Common myeloid progenitor, CD34-positive (primary cell): ENCODE data around the gene CYTH1.

ENCODE experiments used
- CTCF ChIA-PET: fragments of 350-600 bp; sonication (Branson Sonifier 250); formaldehyde crosslinking; loops from one replicate; lab custom pipeline; 2021; ENCODE audit warnings: antibody characterized with exemption; lab: Charles Lee
- POLR2A ChIA-PET: fragments of 350-600 bp; sonication (Branson Sonifier 250); formaldehyde crosslinking; loops from one replicate; lab custom pipeline; 2021; ENCODE audit warnings: antibody characterized with exemption; lab: Charles Lee
- DNase-seq, 3 donors: peaks; one replicate each; pipeline versions ENCODE4 v3.0.0 to v3.0.0-alpha.2; 2013
- H3K27ac ChIP-seq, 2 experiments: 1 replicate in 1 of 2; 2 replicates in 1 of 2; pipeline ENCODE4 v1.7.0; 2013; ENCODE audit warnings: inconsistent platforms in 2 of 2, low read length in 2 of 2, mild to moderate bottlenecking in 2 of 2, low read depth in 1 of 2, moderate library complexity in 1 of 2; ENCODE audit not compliant: severe bottlenecking in 2 of 2, insufficient read depth in 1 of 2, poor library complexity in 1 of 2
- H3K27me3 ChIP-seq, 5 experiments: replicated peaks in 2 of 5; 1 replicate in 3 of 5; 2 replicates in 2 of 5; pipeline versions ENCODE4 v1.6.1 to v1.7.0; 2013; ENCODE audit warnings: low read length in 4 of 5, mild to moderate bottlenecking in 2 of 5, moderate library complexity in 2 of 5, inconsistent platforms in 1 of 5; ENCODE audit not compliant: insufficient read depth in 5 of 5, control insufficient read depth in 4 of 5
- H3K36me3 ChIP-seq, 4 experiments: 1 replicate in 2 of 4; 2 replicates in 2 of 4; pipeline versions ENCODE4 v1.6.1 to v1.7.0; 2013; ENCODE audit warnings: low read length in 3 of 4, control low read depth in 1 of 4, mild to moderate bottlenecking in 1 of 4; ENCODE audit not compliant: control insufficient read depth in 4 of 4, insufficient read depth in 4 of 4
- H3K4me1 ChIP-seq, 4 experiments: 1 replicate in 3 of 4; 2 replicates in 1 of 4; pipeline versions ENCODE4 v1.6.1 to v1.7.1; 2013; ENCODE audit warnings: low read length in 3 of 4, mild to moderate bottlenecking in 3 of 4, control low read depth in 1 of 4, inconsistent platforms in 1 of 4, moderate library complexity in 1 of 4; ENCODE audit not compliant: control insufficient read depth in 4 of 4, insufficient read depth in 4 of 4; ENCODE audit errors: control extremely low read depth in 1 of 4
- H3K4me3 ChIP-seq, 7 experiments: 1 replicate in 4 of 7; 2 replicates in 3 of 7; pipeline versions ENCODE4 v1.5.1 to v1.7.0; 2013; ENCODE audit warnings: mild to moderate bottlenecking in 7 of 7, low read length in 6 of 7, moderate library complexity in 6 of 7, inconsistent platforms in 2 of 7, low read depth in 2 of 7, control low read depth in 1 of 7; ENCODE audit not compliant: insufficient read depth in 4 of 7, control insufficient read depth in 1 of 7; ENCODE audit errors: extremely low read depth in 1 of 7
- H3K9me3 ChIP-seq, 5 experiments: 1 replicate in 4 of 5; 2 replicates in 1 of 5; pipeline versions ENCODE4 v1.6.1 to v1.7.1; 2013; ENCODE audit warnings: low read length in 4 of 5, mild to moderate bottlenecking in 2 of 5, inconsistent platforms in 1 of 5, low read depth in 1 of 5, moderate library complexity in 1 of 5; ENCODE audit not compliant: control insufficient read depth in 4 of 5, insufficient read depth in 2 of 5; ENCODE audit errors: control extremely low read depth in 1 of 5
- WGBS: methylation state at CpG from one replicate; pipeline ENCODE4 v1.1.5; 2013; ENCODE audit not compliant: insufficient coverage; 5-methylcytosine and 5-hydroxymethylcytosine counted together

Gene CYTH1

GRCh38 chr17:78819402-78819801 is 37.3 kb upstream of the CYTH1 start:
- CTCF ChIA-PET = interaction anchor here (1.2 to 2.5 kb wide), 8 partner anchors 11 to 322 kb away, joined by 3 to 14 read pairs (median 4); partner anchors contain the start of gene USP36
- 76% methylated on average over 7 of the region's 8 CpGs for WGBS

GRCh38 chr17:78818932-78819331 is 36.9 kb upstream of the CYTH1 start:
- ChIA-PET POLR2A (interaction anchor here (0.9 to 1.4 kb wide), 2 partner anchors 10 to 44 kb away, joined by 5 to 6 read pairs; no protein-coding TSS in a partner anchor), CTCF (interaction anchor here (1.2 to 2.5 kb wide), 8 partner anchors 11 to 322 kb away, joined by 3 to 14 read pairs (median 4); partner anchors contain the start of gene USP36)
- peaks cover 8 to 82% (median 59%) of the 10 kb centered on the region in 4 experiments for H3K36me3 ChIP-seq
- WGBS = 5% methylated on average over 4 of the region's 6 CpGs
- peak overlapping the region; percentile 55 to 79 for H3K27ac ChIP-seq
- H3K9me3 ChIP-seq = no peaks in the 10 kb centered on the region
- peak; percentile 92 to 96 (median 94) for DNase-seq
- no peaks in the 10 kb centered on the region for H3K27me3 ChIP-seq
- peak overlapping the region in 2 of 7 experiments; percentile 47 to 55 for H3K4me3 ChIP-seq
- H3K4me1 ChIP-seq = peaks cover 19 to 41% (median 33%) of the 10 kb centered on the region in 4 experiments

More at GRCh38 chr17:78819402-78819801, 37.3 kb upstream of the CYTH1 start:
- Histone ChIP-seq H3K36me3 (peaks cover 9 to 82% (median 58%) of the 10 kb centered on the region in 4 experiments), H3K9me3 (no peaks in the 10 kb centered on the region), H3K4me1 (peaks cover 19 to 41% (median 33%) of the 10 kb centered on the region in 4 experiments), H3K4me3 (peak overlapping the region in 1 of 7 experiments; percentile 55), H3K27me3 (no peaks in the 10 kb centered on the region), H3K27ac (peak overlapping the region; percentile 55 to 79)
- no peak for DNase-seq
- POLR2A ChIA-PET = interaction anchor here (0.9 to 1.4 kb wide), 2 partner anchors 11 to 45 kb away, joined by 5 to 6 read pairs; no protein-coding TSS in a partner anchor

- Histone ChIP-seq H3K27ac (peak overlapping the region; percentile 25 to 79), H3K9me3 (no peaks in the 10 kb centered on the region), H3K36me3 (peaks cover 8 to 82% (median 60%) of the 10 kb centered on the region in 4 experiments), H3K27me3 (no peaks in the 10 kb centered on the region), H3K4me1 (peaks cover 19 to 41% (median 33%) of the 10 kb centered on the region in 4 experiments), H3K4me3 (peak overlapping the region in 2 of 7 experiments; percentile 47 to 55)
- DNase-seq = no peak
- ChIA-PET CTCF (interaction anchor here (1.2 to 2.5 kb wide), 7 partner anchors 10 to 321 kb away, joined by 3 to 14 read pairs (median 4); partner anchors contain the start of gene USP36), POLR2A (interaction anchor here (0.9 to 1.4 kb wide), 2 partner anchors 10 to 44 kb away, joined by 5 to 6 read pairs; no protein-coding TSS in a partner anchor)
- WGBS = 82% methylated on average over 14 of the region's 19 CpGs
Measured at GRCh38 chr17:78818152-78818846, 36.2 kb upstream of the CYTH1 start.

GRCh38 chr17:78817123-78817522 is 35.0 kb upstream of the CYTH1 start:
- WGBS = 50% methylated on average over 3 of the region's 6 CpGs
- peaks cover 8 to 80% (median 63%) of the 10 kb centered on the region in 4 experiments for H3K36me3 ChIP-seq
- POLR2A ChIA-PET = interaction anchor here (1.0 kb wide), 1 partner anchor 31 kb away, joined by 5 read pairs; no protein-coding TSS in a partner anchor
- no peaks in the 10 kb centered on the region for H3K9me3 ChIP-seq
- H3K4me3 ChIP-seq = no peak overlapping the region
- peaks cover 19 to 41% (median 33%) of the 10 kb centered on the region in 4 experiments for H3K4me1 ChIP-seq
- DNase-seq = peak; percentile 54 to 85 (median 83)
- CTCF ChIA-PET = no interaction called here
- H3K27me3 ChIP-seq = no peaks in the 10 kb centered on the region
- peak overlapping the region in 1 of 2 experiments; percentile 11 for H3K27ac ChIP-seq

- H3K4me1 ChIP-seq = peaks cover 19 to 40% (median 33%) of the 10 kb centered on the region in 4 experiments
- CTCF ChIA-PET = no interaction called here
- no peak overlapping the region for H3K4me3 ChIP-seq
- H3K36me3 ChIP-seq = peaks cover 13 to 81% (median 61%) of the 10 kb centered on the region in 4 experiments
- POLR2A ChIA-PET = no interaction called here
- H3K27ac ChIP-seq = no peak overlapping the region
- no peak for DNase-seq
- no peaks in the 10 kb centered on the region for H3K27me3 ChIP-seq
- 83% methylated on average over 7 of the region's 7 CpGs for WGBS
- no peaks in the 10 kb centered on the region for H3K9me3 ChIP-seq
Measured at GRCh38 chr17:78815696-78816095, 33.6 kb upstream of the CYTH1 start.

GRCh38 chr17:78812855-78813254 is 30.8 kb upstream of the CYTH1 start:
- POLR2A ChIA-PET = no interaction called here

More at GRCh38 chr17:78812855-78813254, 30.8 kb upstream of the CYTH1 start:
- no peaks in the 10 kb centered on the region for H3K9me3 ChIP-seq
- no peak overlapping the region for H3K4me3 ChIP-seq
- DNase-seq = no peak
- no peak overlapping the region for H3K27ac ChIP-seq
- CTCF ChIA-PET = no interaction called here
- H3K4me1 ChIP-seq = peaks cover under 1 to 14% (median 10%) of the 10 kb centered on the region in 4 experiments
- no peaks in the 10 kb centered on the region for H3K27me3 ChIP-seq
- WGBS = 87% methylated on average over 3 of the region's 8 CpGs
- H3K36me3 ChIP-seq = peaks cover 15 to 82% (median 68%) of the 10 kb centered on the region in 4 experiments
